ENCODE results near the gene ADAMTS15. TPM values are rescaled to one million over a fixed set of nuclear protein-coding genes. Genes with fewer than 3 reads are reported as not detected.
A peak's percentile ranks its signal among the peaks of the same experiment; 100 is the strongest.
"Not testable (repeated sequence)": the region's sequence is repeated elsewhere in the genome, so short reads cannot be mapped to it uniquely, and the experiment has no call there.

Gene ADAMTS15
- total RNA-seq, 2 experiments from 2014 or later = 0.08 to 0.11 TPM

- Histone ChIP-seq H3K36me3 (ENCODE audit: insufficient read depth, low read length) (no peaks in the 10 kb centered on the region), H3K4me3 (ENCODE audit: low read length) (no peak overlapping the region), H3K27ac (ENCODE audit: low read depth in 1 of 2, low read length in 2 of 2) (no peak overlapping the region), H3K4me1 (ENCODE audit: insufficient read depth, low read length) (peaks cover 12% of the 10 kb centered on the region), H3K27me3 (ENCODE audit: control insufficient read depth in 1 of 2, insufficient read depth in 2 of 2, low read length in 2 of 2) (no peaks in the 10 kb centered on the region), H3K9me3 (ENCODE audit: control insufficient read depth in 1 of 2, insufficient read depth in 1 of 2, low read length in 2 of 2) (no peaks in the 10 kb centered on the region)
- DNase-seq (no peak), ATAC-seq (ENCODE audit: poor library complexity) (no peak)
- Mint-ChIP-seq H3K27me3 (peaks cover 3% of the 10 kb centered on the region), H3K9me3 (no peaks in the 10 kb centered on the region), H3K4me3 (no peak overlapping the region), H3K36me3 (ENCODE audit: low read depth) (no peaks in the 10 kb centered on the region), H3K4me1 (ENCODE audit: low read depth) (peaks cover 19% of the 10 kb centered on the region), H3K27ac (no peak overlapping the region)
- CTCF ChIA-PET = interaction anchor here (1.3 to 1.5 kb wide), 2 partner anchors 424 to 479 kb away, joined by 3 to 4 read pairs; partner anchors contain the start of gene SNX19
- intact Hi-C loops (cut with DNase I, micrococcal nuclease) = loop anchor here in 1 of 2 experiments (10.0 kb wide), 1 partner anchor 457 kb away; no protein-coding TSS in a partner anchor
- POLR2A ChIA-PET = no interaction called here
- no peak for TF ChIP-seq CTCF (IDR thresholded peaks at IDR 0.05)
These were observed 10.6 kb upstream of the ADAMTS15 start for GRCh38 chr11:130437848-130438247.

GRCh38 chr11:130438401-130439159, 9.9 kb upstream of the ADAMTS15 start:
- DNase-seq; H3K27ac Mint-ChIP-seq; H3K4me3 Mint-ChIP-seq; H3K9me3 ChIP-seq (ENCODE audit: control insufficient read depth in 1 of 2, insufficient read depth in 1 of 2, low read length in 2 of 2); H3K36me3 Mint-ChIP-seq (ENCODE audit: low read depth); ATAC-seq (ENCODE audit: poor library complexity); H3K27me3 Mint-ChIP-seq; H3K27me3 ChIP-seq (ENCODE audit: control insufficient read depth in 1 of 2, insufficient read depth in 2 of 2, low read length in 2 of 2); H3K36me3 ChIP-seq (ENCODE audit: insufficient read depth, low read length); H3K4me3 ChIP-seq (ENCODE audit: low read length); H3K27ac ChIP-seq (ENCODE audit: low read depth in 1 of 2, low read length in 2 of 2); POLR2A ChIA-PET; H3K9me3 Mint-ChIP-seq: not testable (repeated sequence)
- intact Hi-C loops (cut with DNase I, micrococcal nuclease) = loop anchor here in 1 of 2 experiments (10.0 kb wide), 1 partner anchor 456 kb away; no protein-coding TSS in a partner anchor
- CTCF ChIA-PET = interaction anchor here (1.5 kb wide), 1 partner anchor 423 kb away, joined by 3 read pairs; no protein-coding TSS in a partner anchor
- H3K4me1 ChIP-seq (ENCODE audit: insufficient read depth, low read length) = peaks cover 12% of the 10 kb centered on the region
- peaks cover 19% of the 10 kb centered on the region for H3K4me1 Mint-ChIP-seq (ENCODE audit: low read depth)

- peaks cover 12% of the 10 kb centered on the region for H3K4me1 ChIP-seq (ENCODE audit: insufficient read depth, low read length)
- POLR2A ChIA-PET = no interaction called here
- H3K4me3 Mint-ChIP-seq = no peak overlapping the region
- H3K9me3 Mint-ChIP-seq = no peaks in the 10 kb centered on the region
- no peak overlapping the region for H3K4me3 ChIP-seq (ENCODE audit: low read length)
- intact Hi-C loops (cut with DNase I, micrococcal nuclease) = loop anchor here in 1 of 2 experiments (10.0 kb wide), 1 partner anchor 456 kb away; no protein-coding TSS in a partner anchor
- no peak for TF ChIP-seq CTCF (IDR thresholded peaks at IDR 0.05)
- no peaks in the 10 kb centered on the region for H3K36me3 Mint-ChIP-seq (ENCODE audit: low read depth)
- H3K36me3 ChIP-seq (ENCODE audit: insufficient read depth, low read length) = no peaks in the 10 kb centered on the region
- no peak overlapping the region for H3K27ac ChIP-seq (ENCODE audit: low read depth in 1 of 2, low read length in 2 of 2)
- DNase-seq (peak in 1 of 14 experiments; percentile 43), ATAC-seq (ENCODE audit: poor library complexity) (no peak)
- no peak overlapping the region for H3K27ac Mint-ChIP-seq
- H3K9me3 ChIP-seq (ENCODE audit: control insufficient read depth in 1 of 2, insufficient read depth in 1 of 2, low read length in 2 of 2) = no peaks in the 10 kb centered on the region
- CTCF ChIA-PET = no interaction called here
- no peaks in the 10 kb centered on the region for H3K27me3 Mint-ChIP-seq
- peaks cover 19% of the 10 kb centered on the region for H3K4me1 Mint-ChIP-seq (ENCODE audit: low read depth)
- no peaks in the 10 kb centered on the region for H3K27me3 ChIP-seq (ENCODE audit: control insufficient read depth in 1 of 2, insufficient read depth in 2 of 2, low read length in 2 of 2)
These were observed 9.3 kb upstream of the ADAMTS15 start for GRCh38 chr11:130439160-130439519.
